Stimulated activated CD8-positive, alpha-beta memory T cell treated with anti-CD3 and anti-CD28 coated beads, Interleukin-4, amount 100 ng/mL, for 1 hour (primary cell): ENCODE measurements around the gene MKS1.

Experiments used
- DNase-seq, 2 donors: peaks; one replicate each; pipeline ENCODE4 v3.0.0-alpha.2; 2020; ENCODE audit warnings: low read depth in 2 of 2, low spot score in 1 of 2

The MKS1 gene

DNA sequence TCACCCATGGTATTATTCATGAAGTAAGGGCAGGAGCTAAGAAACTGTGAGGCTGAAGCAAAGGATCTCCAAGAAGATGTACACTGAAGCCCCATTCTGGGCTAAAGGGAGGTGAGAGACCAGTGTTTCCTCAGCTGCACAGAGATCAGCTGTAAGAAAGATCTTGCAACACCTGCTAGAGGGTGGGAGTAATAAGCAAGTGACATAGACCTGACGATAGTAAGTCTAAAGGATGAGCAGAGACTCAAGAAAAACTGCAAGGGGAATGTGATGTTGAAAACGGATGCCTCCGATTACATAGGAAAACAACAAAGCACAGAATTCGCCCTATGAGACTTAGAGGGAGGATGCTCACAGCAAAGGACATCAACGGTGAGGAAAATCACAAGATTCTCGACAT, 52.4 kb downstream of the MKS1 start, which contains the start of gene OR4D2:
OR4D2 (plus strand) TSS at position 301 of the 400 bp plus-strand sequence. CDS start 2,674 bp downstream, outside the sequence.
- no peak for DNase-seq

DNA sequence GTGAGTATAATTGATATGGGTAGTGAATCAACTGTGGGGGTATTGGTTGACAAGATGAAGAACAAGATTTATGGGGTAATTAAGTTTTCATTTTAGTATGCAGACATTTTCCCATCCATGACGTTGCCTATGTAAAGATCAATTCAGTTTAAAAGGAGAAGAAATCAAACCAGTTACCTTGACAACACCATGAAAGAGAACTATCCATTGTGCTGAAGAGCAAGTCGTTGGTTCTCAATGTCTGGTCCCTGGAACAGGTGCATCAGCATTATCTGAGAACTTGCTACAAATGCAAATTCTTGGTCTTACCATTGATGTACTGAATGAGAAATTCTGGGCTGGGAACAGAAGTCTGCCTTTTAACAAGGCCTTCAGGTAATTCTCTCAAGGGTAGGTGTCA, 53.1 kb downstream of the MKS1 start:
- DNase-seq = no peak

DNA sequence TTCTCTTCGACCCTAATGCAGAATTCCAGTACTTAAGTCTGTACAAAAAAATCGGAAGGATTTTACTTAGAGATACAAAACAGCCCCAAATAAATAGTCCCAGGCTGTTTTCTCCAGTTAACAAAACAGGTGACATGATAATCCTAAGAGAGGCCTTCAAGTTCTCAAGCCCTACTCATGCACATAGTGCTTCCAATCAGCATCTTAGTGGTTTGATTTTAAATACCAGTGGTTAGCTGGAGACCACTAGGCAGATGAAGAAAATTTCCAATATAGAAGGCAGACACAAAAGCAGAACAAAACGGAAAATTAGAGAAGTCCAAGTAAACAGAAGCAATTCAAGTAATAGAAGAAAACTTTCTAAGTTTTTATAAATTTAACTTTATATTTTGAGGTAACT, 57.5 kb downstream of the MKS1 start:
- no peak for DNase-seq

DNA sequence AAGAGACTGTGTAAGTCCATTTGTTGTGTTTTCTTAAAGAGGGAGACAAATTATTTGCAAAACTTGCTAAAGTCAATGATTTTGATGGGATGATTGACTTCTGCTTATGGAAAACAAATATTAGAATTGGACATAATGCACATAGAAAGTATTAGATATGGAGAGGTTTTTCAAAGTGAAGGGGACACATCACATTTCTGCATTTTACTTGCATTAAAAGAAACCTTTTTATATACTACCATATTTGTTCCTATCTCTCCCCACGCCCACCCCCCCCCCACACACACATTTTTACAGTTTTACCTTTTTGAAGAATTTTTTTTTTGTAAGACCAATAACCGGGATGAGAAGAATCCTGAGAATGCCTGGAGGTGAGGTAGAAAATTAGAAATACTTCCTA, 60.9 kb downstream of the MKS1 start:
- DNase-seq = no peak

DNA sequence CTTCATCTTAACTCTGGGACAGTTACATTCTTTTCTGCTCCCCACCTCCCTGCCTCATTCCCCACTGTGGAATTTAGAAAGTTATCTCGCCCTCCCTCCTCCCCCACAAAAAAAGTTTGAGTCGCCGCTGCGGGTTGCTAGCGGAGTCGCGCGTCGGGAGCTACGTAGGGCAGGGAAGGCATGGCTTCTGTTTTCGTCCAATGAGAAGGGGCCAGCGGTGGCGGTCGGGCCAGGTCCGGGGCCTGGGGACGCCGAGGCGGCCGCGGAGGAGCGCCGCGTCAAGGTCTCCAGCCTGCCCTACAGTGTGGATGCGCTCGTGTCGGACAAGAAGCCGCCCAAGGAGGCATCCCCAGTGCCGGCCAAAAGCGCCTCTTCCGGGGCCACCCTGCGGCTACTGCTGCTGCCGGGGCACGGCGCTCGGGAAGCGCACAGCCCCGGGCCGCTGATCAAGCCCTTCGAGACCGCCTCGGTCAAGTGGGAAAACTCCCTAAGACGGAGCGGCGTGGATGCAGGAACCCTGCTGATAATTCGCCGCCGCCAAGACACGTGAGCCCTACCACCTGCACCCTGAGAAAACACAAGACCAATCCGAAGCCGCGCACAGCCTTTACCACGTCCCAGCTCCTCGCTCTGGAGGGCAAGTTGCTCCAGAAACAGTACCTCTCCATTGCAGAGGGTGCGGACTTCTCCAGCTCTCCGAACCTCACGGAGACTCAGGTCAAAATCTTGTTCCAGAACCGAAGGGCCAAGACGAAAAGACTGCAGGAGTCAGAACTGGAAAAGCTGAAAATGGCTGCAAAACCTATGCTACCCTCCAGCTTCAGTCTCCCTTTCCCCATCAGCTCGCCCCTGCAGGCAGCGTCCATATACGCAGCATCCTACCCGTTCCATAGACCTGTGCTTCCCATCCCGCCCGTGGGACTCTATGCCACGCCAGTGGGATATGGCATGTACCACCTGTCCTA, 61.9 kb downstream of the MKS1 start:
- peak; percentile 21 to 22 for DNase-seq
